Activated T-helper 2 cell treated with anti-CD3 and anti-CD28 coated beads, Interferon-gamma antibody, Interleukin-2, Interleukin-4, amounts not matched to agents 10 μg/mL and 5 μg/mL and 100 μg/mL, durations not matched to agents 14 hours and 24 hours and 36 hours (primary cell): ENCODE measurements around the gene ASB6. TPM values are rescaled to one million over a fixed set of nuclear protein-coding genes. Genes with fewer than 3 reads are reported as not detected.
A peak's percentile ranks its signal among the peaks of the same experiment; 100 is the strongest.

ENCODE experiments used
- DNase-seq: peaks from one replicate; pipeline ENCODE4 v3.0.0; 2021; ENCODE audit warnings: low spot score
- H3K27ac Mint-ChIP-seq: one replicate; pipeline ENCODE4 v1.8.0; 2021; ENCODE audit warnings: mixed read lengths
- H3K27me3 Mint-ChIP-seq: one replicate; pipeline ENCODE4 v1.8.0; 2021; ENCODE audit warnings: low read depth, mixed read lengths
- H3K36me3 Mint-ChIP-seq: one replicate; pipeline ENCODE4 v1.8.0; 2021; ENCODE audit warnings: low read depth, mixed read lengths
- H3K4me1 Mint-ChIP-seq: one replicate; pipeline ENCODE4 v1.8.0; 2021; ENCODE audit warnings: low read depth, mixed read lengths
- H3K4me3 Mint-ChIP-seq: one replicate; pipeline ENCODE4 v1.8.0; 2021; ENCODE audit warnings: low read depth, mild to moderate bottlenecking, moderate library complexity, mixed read lengths
- H3K9me3 Mint-ChIP-seq: one replicate; pipeline ENCODE4 v1.8.0; 2021; ENCODE audit warnings: mixed read lengths
- intact Hi-C: fragments of 100-400 bp; cut with micrococcal nuclease; formaldehyde crosslinking; loops from one replicate; pipeline ENCODE4 v1.15.1; 2023
- total RNA-seq: library from RNA; stranded (reverse); gene quantifications from 2 replicates; pipeline ENCODE4 v1.2.3, GENCODE V29; 2022

ASB6 gene
- total RNA-seq, 1 donor from 2014 or later, result 21.4 TPM

GRCh38 chr9:129676287-129676686 is 34.3 kb upstream of the ASB6 start:
- intact Hi-C loops, result no loop called here
- Mint-ChIP-seq H3K27ac (no peak overlapping the region), H3K9me3 (no peaks in the 10 kb centered on the region), H3K4me3 (no peak overlapping the region), H3K27me3 (peaks cover 6% of the 10 kb centered on the region), H3K36me3 (no peaks in the 10 kb centered on the region), H3K4me1 (peaks cover 4% of the 10 kb centered on the region)
- DNase-seq, result no peak

GRCh38 chr9:129675620-129676019 is 33.7 kb upstream of the ASB6 start:
- H3K4me1 Mint-ChIP-seq, result peaks cover 9% of the 10 kb centered on the region
- intact Hi-C loops, result no loop called here
- H3K27ac Mint-ChIP-seq, result no peak overlapping the region
- no peaks in the 10 kb centered on the region for H3K9me3 Mint-ChIP-seq
- H3K36me3 Mint-ChIP-seq, result no peaks in the 10 kb centered on the region
- H3K4me3 Mint-ChIP-seq, result no peak overlapping the region
- no peak for DNase-seq
- H3K27me3 Mint-ChIP-seq, result peaks cover 6% of the 10 kb centered on the region

GRCh38 chr9:129674229-129674628 is 32.3 kb upstream of the ASB6 start:
- Mint-ChIP-seq H3K4me3 (no peak overlapping the region), H3K4me1 (peaks cover 9% of the 10 kb centered on the region), H3K27ac (no peak overlapping the region), H3K36me3 (no peaks in the 10 kb centered on the region), H3K27me3 (peaks cover 6% of the 10 kb centered on the region), H3K9me3 (no peaks in the 10 kb centered on the region)
- no peak for DNase-seq
- intact Hi-C loops, result no loop called here

GRCh38 chr9:129673602-129674001 is 31.7 kb upstream of the ASB6 start:
- Mint-ChIP-seq H3K9me3 (no peaks in the 10 kb centered on the region), H3K36me3 (no peaks in the 10 kb centered on the region), H3K27ac (no peak overlapping the region), H3K4me3 (no peak overlapping the region), H3K4me1 (peaks cover 10% of the 10 kb centered on the region), H3K27me3 (peaks cover 6% of the 10 kb centered on the region)
- intact Hi-C loops, result no loop called here
- no peak for DNase-seq

- Mint-ChIP-seq H3K36me3 (no peaks in the 10 kb centered on the region), H3K4me1 (peaks cover 10% of the 10 kb centered on the region), H3K9me3 (no peaks in the 10 kb centered on the region), H3K4me3 (no peak overlapping the region), H3K27me3 (peaks cover 3% of the 10 kb centered on the region), H3K27ac (no peak overlapping the region)
- no peak for DNase-seq
- intact Hi-C loops, result no loop called here
Observed at GRCh38 chr9:129672702-129673101, 30.8 kb upstream of the ASB6 start.

GRCh38 chr9:129671519-129671918 is 29.6 kb upstream of the ASB6 start:
- Mint-ChIP-seq H3K4me1 (peaks cover 10% of the 10 kb centered on the region), H3K27ac (peak overlapping the region; percentile 65), H3K27me3 (peaks cover 7% of the 10 kb centered on the region), H3K4me3 (no peak overlapping the region), H3K36me3 (no peaks in the 10 kb centered on the region), H3K9me3 (no peaks in the 10 kb centered on the region)
- intact Hi-C loops, result no loop called here
- no peak for DNase-seq

- peaks cover 10% of the 10 kb centered on the region for H3K4me1 Mint-ChIP-seq
- H3K27me3 Mint-ChIP-seq, result peaks cover 7% of the 10 kb centered on the region
- no peak for DNase-seq
- H3K36me3 Mint-ChIP-seq, result no peaks in the 10 kb centered on the region
- intact Hi-C loops, result no loop called here
- H3K4me3 Mint-ChIP-seq, result no peak overlapping the region
- no peak overlapping the region for H3K27ac Mint-ChIP-seq
- no peaks in the 10 kb centered on the region for H3K9me3 Mint-ChIP-seq
Observed at GRCh38 chr9:129671065-129671464, 29.1 kb upstream of the ASB6 start.

- DNase-seq, result no peak
- Mint-ChIP-seq H3K27ac (no peak overlapping the region), H3K4me3 (no peak overlapping the region), H3K27me3 (peaks cover 9% of the 10 kb centered on the region), H3K9me3 (no peaks in the 10 kb centered on the region), H3K4me1 (peaks cover 10% of the 10 kb centered on the region), H3K36me3 (no peaks in the 10 kb centered on the region)
- intact Hi-C loops, result loop anchor here (2.0 kb wide), 1 partner anchor 27 kb away; the partner anchor contains the start of gene ASB6
Observed at GRCh38 chr9:129669946-129670345, 28.0 kb upstream of the ASB6 start.

GRCh38 chr9:129669141-129669718 is 27.3 kb upstream of the ASB6 start:
- H3K4me3 Mint-ChIP-seq, result no peak overlapping the region
- intact Hi-C loops, result loop anchor here (2.0 kb wide), 1 partner anchor 26 kb away; the partner anchor contains the start of gene ASB6
- H3K4me1 Mint-ChIP-seq, result peaks cover 13% of the 10 kb centered on the region
- H3K27me3 Mint-ChIP-seq, result peaks cover 13% of the 10 kb centered on the region
- H3K9me3 Mint-ChIP-seq, result no peaks in the 10 kb centered on the region
- DNase-seq, result no peak
- H3K36me3 Mint-ChIP-seq, result no peaks in the 10 kb centered on the region
- H3K27ac Mint-ChIP-seq, result no peak overlapping the region

GRCh38 chr9:129667850-129668249 is 25.9 kb upstream of the ASB6 start:
- H3K4me1 Mint-ChIP-seq, result peaks cover 11% of the 10 kb centered on the region
- H3K27me3 Mint-ChIP-seq, result peaks cover 14% of the 10 kb centered on the region
- no peak overlapping the region for H3K4me3 Mint-ChIP-seq
- intact Hi-C loops, result loop anchor here (2.0 kb wide), 1 partner anchor 25 kb away; the partner anchor contains the start of gene ASB6
- no peaks in the 10 kb centered on the region for H3K9me3 Mint-ChIP-seq
- no peaks in the 10 kb centered on the region for H3K36me3 Mint-ChIP-seq
- no peak overlapping the region for H3K27ac Mint-ChIP-seq
- DNase-seq, result no peak

- Mint-ChIP-seq H3K27ac (no peak overlapping the region), H3K27me3 (peaks cover 17% of the 10 kb centered on the region), H3K9me3 (no peaks in the 10 kb centered on the region), H3K4me3 (no peak overlapping the region), H3K4me1 (peaks cover 11% of the 10 kb centered on the region), H3K36me3 (no peaks in the 10 kb centered on the region)
- DNase-seq, result no peak
- intact Hi-C loops, result no loop called here
Observed at GRCh38 chr9:129667378-129667777, 25.4 kb upstream of the ASB6 start.

GRCh38 chr9:129666575-129666974 is 24.6 kb upstream of the ASB6 start:
- DNase-seq, result no peak
- intact Hi-C loops, result no loop called here
- Mint-ChIP-seq H3K4me1 (peaks cover 10% of the 10 kb centered on the region), H3K4me3 (peak overlapping the region; percentile 8), H3K27me3 (peaks cover 17% of the 10 kb centered on the region), H3K27ac (no peak overlapping the region), H3K9me3 (no peaks in the 10 kb centered on the region), H3K36me3 (no peaks in the 10 kb centered on the region)

- intact Hi-C loops, result no loop called here
- peak overlapping the region; percentile 37 for H3K4me3 Mint-ChIP-seq
- H3K9me3 Mint-ChIP-seq, result no peaks in the 10 kb centered on the region
- peaks cover 22% of the 10 kb centered on the region for H3K27me3 Mint-ChIP-seq
- peaks cover 6% of the 10 kb centered on the region for H3K4me1 Mint-ChIP-seq
- no peak for DNase-seq
- no peak overlapping the region for H3K27ac Mint-ChIP-seq
- H3K36me3 Mint-ChIP-seq, result no peaks in the 10 kb centered on the region
Observed at GRCh38 chr9:129665814-129666520, 24.0 kb upstream of the ASB6 start.
